Dendritic cell treated with granulocyte-macrophage colony-stimulating factor and Interleukin-4, amounts not matched to agents 40 ng/mL and 50 ng/mL, for 4 days (primary cell): ENCODE results near the gene PAMR1.

Experiments used
- H3K27ac Mint-ChIP-seq: one replicate; pipeline ENCODE4 v1.8.0; 2022; ENCODE audit warnings: mild to moderate bottlenecking, mixed read lengths
- H3K27me3 Mint-ChIP-seq: one replicate; pipeline ENCODE4 v1.8.0; 2022; ENCODE audit warnings: mild to moderate bottlenecking, mixed read lengths
- H3K36me3 Mint-ChIP-seq: one replicate; pipeline ENCODE4 v1.8.0; 2022; ENCODE audit warnings: low read depth, mixed read lengths
- H3K4me1 Mint-ChIP-seq: one replicate; pipeline ENCODE4 v1.8.0; 2022; ENCODE audit warnings: low read depth, mixed read lengths
- H3K4me3 Mint-ChIP-seq: one replicate; pipeline ENCODE4 v1.8.0; 2022; ENCODE audit warnings: mild to moderate bottlenecking, moderate library complexity, mixed read lengths
- H3K9me3 Mint-ChIP-seq: one replicate; pipeline ENCODE4 v1.8.0; 2022; ENCODE audit warnings: mixed read lengths
- intact Hi-C: fragments of 100-400 bp; cut with micrococcal nuclease; formaldehyde crosslinking; loops from one replicate; pipeline ENCODE4 v1.15.0; 2022

PAMR1 gene

GRCh38 chr11:35477901-35478300 is 47.5 kb downstream of the PAMR1 start:
- Mint-ChIP-seq H3K27me3 (peaks cover 39% of the 10 kb centered on the region), H3K27ac (no peak overlapping the region), H3K4me3 (no peak overlapping the region), H3K4me1 (no peaks in the 10 kb centered on the region), H3K36me3 (no peaks in the 10 kb centered on the region), H3K9me3 (peaks cover 21% of the 10 kb centered on the region)
- intact Hi-C loops, result no loop called here

GRCh38 chr11:35474688-35475087 is 50.7 kb downstream of the PAMR1 start:
- peaks cover 32% of the 10 kb centered on the region for H3K27me3 Mint-ChIP-seq
- H3K4me3 Mint-ChIP-seq, result no peak overlapping the region

GRCh38 chr11:35473795-35474374 is 51.5 kb downstream of the PAMR1 start:
- Mint-ChIP-seq H3K36me3 (no peaks in the 10 kb centered on the region), H3K4me3 (no peak overlapping the region)

More at GRCh38 chr11:35474688-35475087, 50.7 kb downstream of the PAMR1 start:
- Mint-ChIP-seq H3K27ac (no peak overlapping the region), H3K36me3 (no peaks in the 10 kb centered on the region), H3K4me1 (no peaks in the 10 kb centered on the region), H3K9me3 (peaks cover 13% of the 10 kb centered on the region)
- intact Hi-C loops, result no loop called here

DNA sequence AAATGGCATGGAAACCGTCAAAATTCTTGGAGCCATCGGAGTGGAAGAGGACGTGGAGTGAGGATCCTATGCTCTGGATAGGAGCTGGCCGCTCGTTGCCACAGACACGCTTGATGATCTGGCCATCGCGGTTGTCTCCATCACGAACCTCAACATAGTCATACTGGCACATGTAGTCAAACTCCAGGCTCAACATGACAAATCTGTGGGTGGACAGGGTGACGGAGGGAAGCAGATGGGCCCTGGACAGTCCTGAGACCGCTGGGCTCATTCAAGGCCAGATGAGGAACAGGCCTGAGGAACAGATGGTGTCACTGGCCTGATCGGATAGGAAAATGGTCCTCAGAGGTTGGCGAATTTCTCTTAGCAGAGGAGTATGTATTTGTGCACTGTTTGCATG is 54.8 kb downstream of the PAMR1 start:
- Mint-ChIP-seq H3K27ac (no peak overlapping the region), H3K9me3 (no peaks in the 10 kb centered on the region), H3K36me3 (no peaks in the 10 kb centered on the region), H3K4me3 (no peak overlapping the region), H3K4me1 (no peaks in the 10 kb centered on the region), H3K27me3 (peaks cover 18% of the 10 kb centered on the region)
- intact Hi-C loops, result no loop called here

More at GRCh38 chr11:35473795-35474374, 51.5 kb downstream of the PAMR1 start:
- intact Hi-C loops, result no loop called here
- no peak overlapping the region for H3K27ac Mint-ChIP-seq
- peaks cover 34% of the 10 kb centered on the region for H3K27me3 Mint-ChIP-seq
- no peaks in the 10 kb centered on the region for H3K4me1 Mint-ChIP-seq
- H3K9me3 Mint-ChIP-seq, result peaks cover 13% of the 10 kb centered on the region

DNA sequence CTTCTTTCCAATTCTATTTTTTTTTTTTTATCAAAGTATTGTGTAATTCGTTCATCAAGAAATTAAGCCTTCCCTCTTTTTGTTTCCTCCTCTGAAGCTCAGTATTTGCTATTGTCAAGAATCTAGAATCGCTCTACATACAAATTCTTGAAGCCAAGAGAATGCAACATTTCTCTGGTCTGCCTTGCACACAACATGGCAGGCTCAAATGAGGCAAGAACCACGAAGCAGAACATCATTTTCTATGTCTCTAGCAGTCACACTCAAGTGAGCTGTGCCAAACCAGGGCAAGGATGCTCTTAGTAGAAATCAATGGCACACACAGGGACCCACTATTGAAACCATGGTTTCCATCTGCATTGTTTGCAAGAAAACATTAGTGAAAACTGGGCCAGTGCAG is 59.4 kb downstream of the PAMR1 start:
- Mint-ChIP-seq H3K9me3 (no peaks in the 10 kb centered on the region), H3K27me3 (peaks cover 20% of the 10 kb centered on the region), H3K36me3 (no peaks in the 10 kb centered on the region), H3K27ac (no peak overlapping the region), H3K4me3 (no peak overlapping the region), H3K4me1 (no peaks in the 10 kb centered on the region)
- intact Hi-C loops, result no loop called here

GRCh38 chr11:35464308-35464707 is 61.1 kb downstream of the PAMR1 start:
- H3K4me3 Mint-ChIP-seq, result no peak overlapping the region
- H3K27me3 Mint-ChIP-seq, result peaks cover 13% of the 10 kb centered on the region
- H3K27ac Mint-ChIP-seq, result no peak overlapping the region
- H3K36me3 Mint-ChIP-seq, result no peaks in the 10 kb centered on the region
- H3K9me3 Mint-ChIP-seq, result no peaks in the 10 kb centered on the region
- intact Hi-C loops, result no loop called here
- no peaks in the 10 kb centered on the region for H3K4me1 Mint-ChIP-seq

- intact Hi-C loops, result no loop called here
- no peak overlapping the region for H3K27ac Mint-ChIP-seq
- no peak overlapping the region for H3K4me3 Mint-ChIP-seq
- H3K36me3 Mint-ChIP-seq, result no peaks in the 10 kb centered on the region
- peaks cover 12% of the 10 kb centered on the region for H3K27me3 Mint-ChIP-seq
- no peaks in the 10 kb centered on the region for H3K4me1 Mint-ChIP-seq
- H3K9me3 Mint-ChIP-seq, result no peaks in the 10 kb centered on the region
Measured at GRCh38 chr11:35463331-35463751, 62.1 kb downstream of the PAMR1 start.

- Mint-ChIP-seq H3K36me3 (no peaks in the 10 kb centered on the region), H3K27me3 (peaks cover 9% of the 10 kb centered on the region), H3K4me1 (no peaks in the 10 kb centered on the region), H3K9me3 (no peaks in the 10 kb centered on the region), H3K27ac (no peak overlapping the region), H3K4me3 (no peak overlapping the region)
- intact Hi-C loops, result no loop called here
Measured at GRCh38 chr11:35461917-35462538, 63.4 kb downstream of the PAMR1 start.

DNA sequence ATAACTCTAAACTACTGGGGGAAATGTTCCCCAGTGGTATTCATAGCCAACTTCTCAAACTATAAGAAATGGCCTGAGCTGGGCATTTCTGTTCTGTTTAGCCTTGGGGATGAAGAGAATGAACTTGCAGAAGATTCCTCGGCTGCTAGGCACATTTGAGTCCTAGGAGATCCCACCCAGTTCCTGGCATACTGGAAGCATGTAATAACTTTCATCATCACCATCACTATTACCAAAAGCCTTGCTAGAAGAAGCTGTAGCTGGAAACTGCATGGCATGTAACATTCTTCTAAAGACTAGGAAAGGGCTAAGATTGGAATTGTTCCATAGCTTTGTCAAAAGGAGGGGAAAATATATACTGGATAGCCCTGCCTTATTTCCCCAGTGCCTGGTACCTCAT is 65.9 kb downstream of the PAMR1 start:
- no peak overlapping the region for H3K27ac Mint-ChIP-seq
- H3K4me3 Mint-ChIP-seq, result no peak overlapping the region
- H3K9me3 Mint-ChIP-seq, result no peaks in the 10 kb centered on the region
- peaks cover 18% of the 10 kb centered on the region for H3K27me3 Mint-ChIP-seq
- no peaks in the 10 kb centered on the region for H3K36me3 Mint-ChIP-seq
- H3K4me1 Mint-ChIP-seq, result no peaks in the 10 kb centered on the region
- intact Hi-C loops, result no loop called here

DNA sequence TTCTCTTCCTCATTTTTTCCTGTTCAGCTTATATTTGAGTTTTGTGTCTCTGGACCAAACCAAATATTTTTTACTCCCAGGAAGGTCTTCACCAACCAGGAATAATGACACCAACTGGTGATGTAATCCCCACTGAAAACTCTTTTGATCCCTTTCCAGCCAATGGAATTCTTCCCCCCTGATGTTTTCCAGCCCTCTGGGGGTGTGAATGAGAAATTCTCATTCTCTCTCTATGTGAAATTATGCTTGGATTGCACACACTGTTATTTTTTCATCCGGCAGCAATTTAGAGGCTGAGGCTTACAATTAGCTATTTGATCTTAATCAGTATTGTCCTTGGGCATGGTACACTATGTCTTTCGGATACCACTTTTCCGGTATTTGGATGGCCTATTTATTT is 66.6 kb downstream of the PAMR1 start:
- Mint-ChIP-seq H3K27me3 (peaks cover 20% of the 10 kb centered on the region), H3K36me3 (no peaks in the 10 kb centered on the region), H3K27ac (no peak overlapping the region), H3K9me3 (no peaks in the 10 kb centered on the region), H3K4me1 (no peaks in the 10 kb centered on the region), H3K4me3 (no peak overlapping the region)
- intact Hi-C loops, result no loop called here

- Mint-ChIP-seq H3K27ac (no peak overlapping the region), H3K4me3 (no peak overlapping the region), H3K36me3 (no peaks in the 10 kb centered on the region), H3K9me3 (no peaks in the 10 kb centered on the region), H3K27me3 (peaks cover 26% of the 10 kb centered on the region), H3K4me1 (no peaks in the 10 kb centered on the region)
- intact Hi-C loops, result no loop called here
Measured at GRCh38 chr11:35454362-35454761, 71.1 kb downstream of the PAMR1 start.

GRCh38 chr11:35436581-35437250 is 88.7 kb downstream of the PAMR1 start:
- intact Hi-C loops, result no loop called here
- H3K27ac Mint-ChIP-seq, result no peak overlapping the region

GRCh38 chr11:35433588-35433987 is 91.8 kb downstream of the PAMR1 start:
- H3K9me3 Mint-ChIP-seq, result no peaks in the 10 kb centered on the region
- no peaks in the 10 kb centered on the region for H3K36me3 Mint-ChIP-seq
- intact Hi-C loops, result no loop called here
- peaks cover 44% of the 10 kb centered on the region for H3K27me3 Mint-ChIP-seq
- H3K4me3 Mint-ChIP-seq, result no peak overlapping the region
- H3K4me1 Mint-ChIP-seq, result no peaks in the 10 kb centered on the region
- no peak overlapping the region for H3K27ac Mint-ChIP-seq

More at GRCh38 chr11:35436581-35437250, 88.7 kb downstream of the PAMR1 start:
- H3K36me3 Mint-ChIP-seq, result no peaks in the 10 kb centered on the region
- no peaks in the 10 kb centered on the region for H3K4me1 Mint-ChIP-seq
- H3K4me3 Mint-ChIP-seq, result no peak overlapping the region
- peaks cover 42% of the 10 kb centered on the region for H3K27me3 Mint-ChIP-seq
- no peaks in the 10 kb centered on the region for H3K9me3 Mint-ChIP-seq

DNA sequence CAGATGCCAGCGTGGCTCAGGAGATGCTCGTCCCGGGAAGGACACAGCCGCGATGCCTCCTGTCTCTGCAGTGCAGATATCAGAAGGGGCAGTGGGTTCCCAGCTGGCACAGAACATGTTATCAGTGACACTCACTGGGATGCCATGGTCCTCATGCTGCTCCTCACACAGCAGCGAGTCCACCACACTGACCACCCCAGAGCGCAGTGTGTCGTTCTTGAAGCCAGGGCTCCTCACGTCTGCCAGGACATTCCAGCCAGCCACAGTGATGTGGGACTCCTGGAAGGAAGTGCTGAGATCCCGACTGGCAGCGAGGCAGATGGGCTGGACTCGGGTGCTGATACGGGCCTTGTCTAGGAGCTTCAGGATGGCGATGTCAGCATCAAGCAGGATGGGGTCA is 93.0 kb downstream of the PAMR1 start:
- no peaks in the 10 kb centered on the region for H3K36me3 Mint-ChIP-seq
- H3K27ac Mint-ChIP-seq, result no peak overlapping the region
- intact Hi-C loops, result no loop called here
- peaks cover 49% of the 10 kb centered on the region for H3K27me3 Mint-ChIP-seq
- no peaks in the 10 kb centered on the region for H3K4me1 Mint-ChIP-seq
- no peaks in the 10 kb centered on the region for H3K9me3 Mint-ChIP-seq
- H3K4me3 Mint-ChIP-seq, result no peak overlapping the region
